Suprapubic skin (tissue), 4 donors: ENCODE data around the gene LCMT2. TPM values are rescaled to one million over a fixed set of nuclear protein-coding genes. Genes with fewer than 3 reads are reported as not detected.

Source experiments
- DNase-seq, 2 donors: peaks; one replicate each; pipeline ENCODE4 v3.0.0-alpha.2; 2019; ENCODE audit warnings: low spot score in 2 of 2
- H3K27ac ChIP-seq: fragments of 200-600 bp; sonication (generic); one replicate; pipeline ENCODE4 v1.5.1; 2019
- H3K27me3 ChIP-seq: fragments of 200-600 bp; sonication (generic); one replicate; pipeline ENCODE4 v1.5.1; 2019
- H3K36me3 ChIP-seq: fragments of 200-600 bp; sonication (generic); one replicate; pipeline ENCODE4 v1.5.1; 2019
- H3K4me1 ChIP-seq: fragments of 200-600 bp; sonication (generic); one replicate; pipeline ENCODE4 v1.5.1; 2019
- H3K4me3 ChIP-seq: fragments of 200-600 bp; sonication (generic); one replicate; pipeline ENCODE4 v1.5.1; 2019; ENCODE audit warnings: mild to moderate bottlenecking
- H3K9me3 ChIP-seq: fragments of 200-600 bp; sonication (generic); one replicate; pipeline ENCODE4 v1.5.1; 2019
- EP300 ChIP-seq: sonication (generic); formaldehyde crosslinking; IDR thresholded peaks from one replicate; pipeline ENCODE4 v1.6.1; 2017; ENCODE audit warnings: antibody characterized with exemption
- POLR2A ChIP-seq, 2 donors: fragments of 450-650 bp; IDR thresholded peaks; one replicate each; pipeline ENCODE4 v1.6.1; 2017; ENCODE audit warnings: antibody characterized with exemption in 2 of 2, mild to moderate bottlenecking in 2 of 2, moderate library complexity in 2 of 2
- POLR2AphosphoS5 ChIP-seq, 3 donors: sonication (generic); formaldehyde crosslinking; IDR thresholded peaks; one replicate each; pipeline ENCODE4 v1.6.1; 2017; ENCODE audit warnings: antibody characterized with exemption in 3 of 3
- WGBS: methylation state at CpG from one replicate; pipeline ENCODE4 v1.1.5; 2018; 5-methylcytosine and 5-hydroxymethylcytosine counted together
- total RNA-seq, 4 donors: library from RNA; depleted of rRNA; stranded (reverse); fragments of >200 nt; gene quantifications; one replicate each; pipeline ENCODE4 v1.1.0, GENCODE V29; 2016
- TF ChIP-seq, protein P1 (sequence below), 2 donors: fragments of 200-600 bp in 1 of 2; fragments of 450-650 bp in 1 of 2; sonication (generic) in 1 of 2; IDR thresholded peaks; one replicate each; pipeline ENCODE4 v1.5.1; 2016 to 2019; ENCODE audit warnings: antibody characterized with exemption in 2 of 2, mild to moderate bottlenecking in 1 of 2, moderate library complexity in 1 of 2

The LCMT2 gene
- total RNA-seq, 4 donors from 2014 or later, result 3.2 to 5.7 (median 5.6) TPM

- Histone ChIP-seq H3K9me3 (no peaks in the 10 kb centered on the region), H3K36me3 (no peaks in the 10 kb centered on the region), H3K27ac (no peak overlapping the region), H3K4me1 (no peaks in the 10 kb centered on the region), H3K27me3 (peaks cover 3% of the 10 kb centered on the region), H3K4me3 (no peak overlapping the region)
- 87% methylated on average over 7 of the region's 8 CpGs for WGBS
- TF ChIP-seq POLR2AphosphoS5 (IDR thresholded peaks at IDR 0.05) (no peak), POLR2A (IDR thresholded peaks at IDR 0.05) (no peak), EP300 (no peak)
- TF ChIP-seq, protein P1, sequence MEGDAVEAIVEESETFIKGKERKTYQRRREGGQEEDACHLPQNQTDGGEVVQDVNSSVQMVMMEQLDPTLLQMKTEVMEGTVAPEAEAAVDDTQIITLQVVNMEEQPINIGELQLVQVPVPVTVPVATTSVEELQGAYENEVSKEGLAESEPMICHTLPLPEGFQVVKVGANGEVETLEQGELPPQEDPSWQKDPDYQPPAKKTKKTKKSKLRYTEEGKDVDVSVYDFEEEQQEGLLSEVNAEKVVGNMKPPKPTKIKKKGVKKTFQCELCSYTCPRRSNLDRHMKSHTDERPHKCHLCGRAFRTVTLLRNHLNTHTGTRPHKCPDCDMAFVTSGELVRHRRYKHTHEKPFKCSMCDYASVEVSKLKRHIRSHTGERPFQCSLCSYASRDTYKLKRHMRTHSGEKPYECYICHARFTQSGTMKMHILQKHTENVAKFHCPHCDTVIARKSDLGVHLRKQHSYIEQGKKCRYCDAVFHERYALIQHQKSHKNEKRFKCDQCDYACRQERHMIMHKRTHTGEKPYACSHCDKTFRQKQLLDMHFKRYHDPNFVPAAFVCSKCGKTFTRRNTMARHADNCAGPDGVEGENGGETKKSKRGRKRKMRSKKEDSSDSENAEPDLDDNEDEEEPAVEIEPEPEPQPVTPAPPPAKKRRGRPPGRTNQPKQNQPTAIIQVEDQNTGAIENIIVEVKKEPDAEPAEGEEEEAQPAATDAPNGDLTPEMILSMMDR (IDR thresholded peaks at IDR 0.05), result no peak
- DNase-seq, result no peak
Observed at GRCh38 chr15:43317566-43318184, 12.7 kb downstream of the LCMT2 start.

- Histone ChIP-seq H3K4me1 (no peaks in the 10 kb centered on the region), H3K4me3 (no peak overlapping the region), H3K27me3 (peaks cover 7% of the 10 kb centered on the region), H3K36me3 (no peaks in the 10 kb centered on the region), H3K27ac (no peak overlapping the region), H3K9me3 (no peaks in the 10 kb centered on the region)
- WGBS, result 81% methylated on average over 1 of the region's 1 CpG
- no peak for DNase-seq
- TF ChIP-seq POLR2A (IDR thresholded peaks at IDR 0.05) (no peak), EP300 (no peak), POLR2AphosphoS5 (IDR thresholded peaks at IDR 0.05) (no peak)
- TF ChIP-seq, protein P1 (IDR thresholded peaks at IDR 0.05), result no peak
Observed at GRCh38 chr15:43316971-43317346, 13.4 kb downstream of the LCMT2 start.

DNA sequence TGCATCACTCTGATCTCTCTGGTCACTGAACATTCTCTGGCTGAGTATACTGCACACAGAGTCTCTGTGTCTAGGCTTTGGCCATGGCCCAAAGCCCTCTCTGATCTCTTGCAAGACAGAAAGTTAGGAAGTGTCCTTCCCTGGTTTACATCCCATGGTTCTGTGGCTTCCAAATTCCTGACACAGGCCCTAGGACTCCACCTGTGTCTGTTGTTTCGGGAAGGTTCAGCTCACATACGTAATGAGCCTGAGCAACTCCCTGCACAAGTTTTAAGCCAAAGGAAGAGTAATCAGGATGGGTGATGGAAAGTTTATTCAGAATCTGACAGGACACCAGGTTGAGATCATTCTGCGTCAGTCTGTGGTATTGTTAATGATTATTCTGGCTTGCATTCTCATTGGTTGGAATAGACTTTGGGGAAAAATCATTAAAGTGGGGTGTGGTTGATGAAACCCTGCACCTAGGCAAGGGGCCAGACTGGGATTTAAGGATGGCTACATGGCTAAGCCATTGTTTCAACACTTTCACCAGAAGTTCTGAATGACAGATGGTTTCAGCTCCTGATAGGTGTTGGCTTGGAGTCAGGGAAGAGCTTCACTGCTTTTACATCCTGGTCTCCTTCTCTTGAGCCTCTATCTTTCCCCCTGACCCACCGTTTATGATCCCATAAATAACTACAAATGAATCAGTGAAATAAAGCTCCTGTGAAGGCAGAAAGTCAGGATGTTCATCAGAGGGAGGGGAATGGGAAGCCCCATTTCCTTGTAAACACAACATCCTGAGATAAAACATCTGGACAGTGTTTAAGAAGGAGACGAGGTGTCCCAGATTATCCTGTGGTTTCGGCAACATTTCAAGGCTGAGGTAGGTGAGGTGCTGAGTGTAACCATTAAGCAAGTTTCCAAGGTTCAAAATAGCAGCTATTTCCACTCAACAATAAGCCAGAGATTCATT is 14.1 kb downstream of the LCMT2 start:
- Histone ChIP-seq H3K27ac (no peak overlapping the region), H3K4me3 (no peak overlapping the region), H3K9me3 (no peaks in the 10 kb centered on the region), H3K4me1 (no peaks in the 10 kb centered on the region), H3K27me3 (peaks cover 7% of the 10 kb centered on the region), H3K36me3 (no peaks in the 10 kb centered on the region)
- TF ChIP-seq POLR2A (IDR thresholded peaks at IDR 0.05), result no peak
- no peak for TF ChIP-seq POLR2AphosphoS5 (IDR thresholded peaks at IDR 0.05)
- TF ChIP-seq EP300, result no peak
- TF ChIP-seq, protein P1 (IDR thresholded peaks at IDR 0.05), result no peak
- DNase-seq, result no peak
- WGBS, result 53% methylated on average over 6 of the region's 6 CpGs

- H3K27ac ChIP-seq, result no peak overlapping the region
- H3K4me3 ChIP-seq, result no peak overlapping the region
- 65% methylated on average over 3 of the region's 3 CpGs for whole genome bisulfite sequencing
- no peak for DNase-seq
- H3K9me3 ChIP-seq, result no peaks in the 10 kb centered on the region
- H3K36me3 ChIP-seq, result no peaks in the 10 kb centered on the region
- TF ChIP-seq POLR2AphosphoS5 (IDR thresholded peaks at IDR 0.05), result no peak
- no peak for TF ChIP-seq EP300
- TF ChIP-seq, protein P1 (IDR thresholded peaks at IDR 0.05), result no peak
- no peak for TF ChIP-seq POLR2A (IDR thresholded peaks at IDR 0.05)
- no peaks in the 10 kb centered on the region for H3K4me1 ChIP-seq
- H3K27me3 ChIP-seq, result peaks cover 24% of the 10 kb centered on the region
Observed at GRCh38 chr15:43314171-43314570, 16.2 kb downstream of the LCMT2 start.

GRCh38 chr15:43312378-43312777 is 18.0 kb downstream of the LCMT2 start:
- Histone ChIP-seq H3K9me3 (no peaks in the 10 kb centered on the region), H3K4me3 (no peak overlapping the region), H3K27me3 (peaks cover 35% of the 10 kb centered on the region), H3K4me1 (no peaks in the 10 kb centered on the region), H3K27ac (no peak overlapping the region), H3K36me3 (no peaks in the 10 kb centered on the region)
- WGBS, result 64% methylated on average over 4 of the region's 4 CpGs
- DNase-seq, result no peak
- TF ChIP-seq, protein P1 (IDR thresholded peaks at IDR 0.05), result no peak
- TF ChIP-seq POLR2A (IDR thresholded peaks at IDR 0.05), result no peak
- TF ChIP-seq EP300, result no peak
- TF ChIP-seq POLR2AphosphoS5 (IDR thresholded peaks at IDR 0.05), result no peak
